Suppressor macrophage treated with lipopolysaccharide for 4 hours (primary cell): Measurements from ENCODE around the gene EIF4E2.
A peak's percentile ranks its signal among the peaks of the same experiment; 100 is the strongest.
"Not testable (repeated sequence)": the region's sequence is repeated elsewhere in the genome, so short reads cannot be mapped to it uniquely, and the experiment has no call there.

Source experiments
- DNase-seq: peaks from one replicate; pipeline ENCODE4 v3.0.0-alpha.2; 2020

Gene EIF4E2

DNA sequence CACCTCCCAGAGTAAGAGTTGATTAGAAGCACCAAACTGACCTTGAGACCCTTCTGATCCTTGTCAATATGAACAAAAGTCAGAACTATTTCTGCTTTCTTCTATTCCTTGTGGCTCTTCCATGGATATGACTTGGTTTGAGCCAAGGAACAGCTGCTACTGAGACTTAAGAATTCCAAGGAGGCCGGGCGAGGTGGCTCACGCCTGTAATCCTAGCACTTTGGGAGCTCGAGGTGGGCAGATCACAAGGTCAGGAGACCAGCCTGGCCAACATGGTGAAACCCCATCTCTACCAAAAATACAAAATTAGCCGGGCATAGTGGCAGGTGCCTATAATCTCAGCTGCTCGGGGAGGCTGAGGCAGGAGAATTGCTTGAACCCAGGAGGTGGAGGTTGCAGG lies 20.0 kb downstream of the EIF4E2 start:
- not testable (repeated sequence) for DNase-seq

- no peak for DNase-seq
Observed at GRCh38 chr2:232571026-232571474, 20.6 kb downstream of the EIF4E2 start.

DNA sequence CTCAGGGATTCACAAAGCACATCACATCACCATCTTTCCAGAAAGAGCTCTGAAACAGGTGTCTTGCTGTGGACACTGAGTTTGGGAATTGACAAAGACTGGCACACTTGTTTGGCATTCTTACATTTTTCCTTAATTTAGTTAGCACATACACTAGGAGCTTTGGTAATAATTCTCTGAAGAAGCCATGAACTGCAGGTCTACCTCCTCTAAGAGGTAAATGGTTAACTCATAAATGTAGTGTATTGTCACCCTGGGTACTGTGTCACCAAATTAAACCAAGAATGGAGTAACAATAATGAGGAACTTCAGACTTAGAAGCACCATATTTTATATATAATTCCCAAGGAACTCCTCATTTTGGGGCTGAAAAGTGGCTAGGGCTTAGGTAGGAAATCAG lies 22.6 kb downstream of the EIF4E2 start:
- no peak for DNase-seq

- DNase-seq: no peak
Observed at GRCh38 chr2:232573771-232574435, 23.4 kb downstream of the EIF4E2 start.

- no peak for DNase-seq
Observed at GRCh38 chr2:232574674-232575403, 24.4 kb downstream of the EIF4E2 start.

DNA sequence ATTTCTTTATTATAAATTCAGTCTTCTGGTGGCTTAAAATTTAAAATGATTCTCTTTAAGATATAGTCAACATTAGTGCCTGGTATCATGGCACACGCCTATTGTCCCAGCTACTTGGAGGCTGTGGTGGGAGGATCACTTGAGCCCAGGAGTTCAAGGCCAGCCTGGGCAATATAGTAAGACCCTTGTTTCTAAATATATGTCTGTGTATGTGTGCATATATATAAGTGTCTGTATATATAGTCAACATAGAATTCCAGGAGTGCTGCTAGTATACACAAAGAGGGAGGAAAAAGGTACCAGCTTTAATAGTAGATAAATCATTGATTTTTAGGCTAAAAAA lies 24.9 kb downstream of the EIF4E2 start:
- no peak for DNase-seq

DNA sequence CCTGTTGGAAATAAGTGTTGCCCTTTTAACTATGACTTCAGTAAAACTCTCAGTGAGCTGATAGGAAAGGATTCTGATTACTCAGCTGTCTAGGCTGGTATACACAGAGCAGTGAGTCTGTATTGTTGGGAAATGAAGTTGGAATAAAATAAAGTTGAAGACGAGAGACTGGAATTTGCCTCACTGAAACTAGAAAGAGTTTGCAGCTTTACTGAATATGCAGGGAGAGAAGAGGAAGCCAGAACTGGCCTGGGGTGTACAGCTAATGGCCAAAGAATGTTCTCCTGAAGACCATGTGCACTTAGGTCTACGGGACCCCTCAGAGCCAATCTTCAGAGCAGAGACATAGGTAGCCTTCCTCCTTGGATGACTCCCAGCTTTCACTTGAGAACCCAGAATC lies 26.5 kb downstream of the EIF4E2 start:
- DNase-seq: no peak

- no peak for DNase-seq
Observed at GRCh38 chr2:232577841-232578240, 27.4 kb downstream of the EIF4E2 start.

GRCh38 chr2:232578626-232579025 lies 28.1 kb downstream of the EIF4E2 start:
- no peak for DNase-seq

- no peak for DNase-seq
Observed at GRCh38 chr2:232580648-232580981, 30.1 kb downstream of the EIF4E2 start.

DNA sequence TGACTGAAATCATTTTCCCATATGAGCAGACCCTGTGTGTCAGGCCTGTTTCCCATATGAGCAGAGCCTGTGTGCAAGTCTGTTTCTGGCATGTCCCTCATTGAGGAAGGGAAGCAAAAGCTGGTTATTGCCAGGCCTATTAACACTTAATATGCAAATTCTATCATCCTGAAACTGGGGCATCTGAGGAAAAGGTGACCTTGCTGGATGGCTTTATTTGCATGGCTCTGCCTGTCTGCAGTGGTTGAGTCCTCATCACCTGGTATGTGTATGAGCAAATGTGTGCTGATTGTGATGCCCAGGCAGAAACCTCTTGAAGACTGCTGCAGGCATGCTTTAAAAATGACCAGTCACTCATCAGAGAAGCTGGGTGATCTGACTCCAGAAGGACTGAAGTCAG lies 31.2 kb downstream of the EIF4E2 start:
- DNase-seq: no peak

DNA sequence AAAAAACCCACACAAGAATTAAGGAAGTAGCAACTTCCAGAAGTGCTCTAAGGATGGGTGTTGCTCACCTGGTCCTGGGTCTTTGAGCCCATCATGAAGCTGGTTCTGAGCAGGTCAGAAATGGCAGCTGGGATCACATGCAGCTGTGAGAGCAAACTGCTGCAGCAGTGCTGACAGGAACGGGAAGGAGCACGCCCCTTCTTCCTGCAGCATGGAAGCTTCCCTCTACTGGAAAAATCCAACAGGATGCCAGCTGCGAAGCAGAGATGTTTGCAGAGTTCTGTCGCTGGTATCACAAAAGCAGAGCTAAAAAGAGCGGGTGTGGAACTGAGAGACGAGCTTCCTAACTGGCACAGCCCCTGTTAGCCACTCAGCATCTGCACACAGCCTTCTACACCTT lies 33.7 kb downstream of the EIF4E2 start:
- DNase-seq: no peak

DNA sequence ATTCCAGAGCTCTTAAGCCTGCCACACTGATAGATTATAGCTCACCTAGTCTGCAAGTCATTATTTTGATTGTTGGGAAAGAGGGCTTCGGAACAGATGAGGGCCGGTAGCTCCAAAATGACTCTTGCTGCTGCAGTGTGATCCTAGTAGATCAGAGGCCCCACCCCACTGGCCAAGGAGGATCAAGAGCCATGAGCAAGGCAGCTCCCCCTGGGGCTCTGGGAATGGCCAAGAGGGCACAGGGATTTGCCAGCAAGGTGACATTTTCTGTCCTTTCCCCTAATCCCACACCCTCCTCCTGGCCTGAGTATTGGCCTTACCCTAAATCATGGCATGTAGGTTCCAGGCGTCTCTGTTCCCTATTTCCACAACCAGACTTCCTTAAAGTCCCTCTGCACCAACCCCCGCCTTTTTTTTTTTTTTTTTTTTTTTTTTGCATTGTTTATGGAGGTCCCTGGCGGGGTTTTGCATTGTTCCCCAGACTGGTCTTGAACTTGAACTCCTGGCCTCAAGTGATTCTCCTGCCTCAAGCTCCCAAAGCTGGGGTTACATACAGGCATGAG lies 36.5 kb downstream of the EIF4E2 start:
- peak; percentile 19 for DNase-seq

DNA sequence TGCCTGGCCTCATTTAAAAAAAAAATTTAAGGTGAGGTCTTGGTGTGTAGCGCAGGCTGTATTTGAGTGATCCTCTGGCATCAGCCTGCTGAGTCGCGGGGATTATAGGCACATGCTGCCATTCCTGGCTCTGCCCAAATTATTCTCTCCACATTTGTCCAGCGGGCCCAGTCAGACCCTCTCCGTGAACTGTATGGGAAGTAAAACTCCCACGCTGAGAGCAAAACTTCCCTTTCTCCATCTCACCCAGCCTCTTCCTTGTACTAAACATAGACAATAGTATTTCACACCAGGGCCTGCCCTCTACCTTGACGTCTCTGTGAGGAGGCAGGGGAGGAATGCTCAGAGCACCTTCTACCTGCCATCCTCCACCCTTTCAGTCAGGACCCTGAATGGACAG lies 37.0 kb downstream of the EIF4E2 start:
- peak; percentile 57 for DNase-seq

GRCh38 chr2:232588031-232588430 lies 37.5 kb downstream of the EIF4E2 start:
- DNase-seq: no peak

DNA sequence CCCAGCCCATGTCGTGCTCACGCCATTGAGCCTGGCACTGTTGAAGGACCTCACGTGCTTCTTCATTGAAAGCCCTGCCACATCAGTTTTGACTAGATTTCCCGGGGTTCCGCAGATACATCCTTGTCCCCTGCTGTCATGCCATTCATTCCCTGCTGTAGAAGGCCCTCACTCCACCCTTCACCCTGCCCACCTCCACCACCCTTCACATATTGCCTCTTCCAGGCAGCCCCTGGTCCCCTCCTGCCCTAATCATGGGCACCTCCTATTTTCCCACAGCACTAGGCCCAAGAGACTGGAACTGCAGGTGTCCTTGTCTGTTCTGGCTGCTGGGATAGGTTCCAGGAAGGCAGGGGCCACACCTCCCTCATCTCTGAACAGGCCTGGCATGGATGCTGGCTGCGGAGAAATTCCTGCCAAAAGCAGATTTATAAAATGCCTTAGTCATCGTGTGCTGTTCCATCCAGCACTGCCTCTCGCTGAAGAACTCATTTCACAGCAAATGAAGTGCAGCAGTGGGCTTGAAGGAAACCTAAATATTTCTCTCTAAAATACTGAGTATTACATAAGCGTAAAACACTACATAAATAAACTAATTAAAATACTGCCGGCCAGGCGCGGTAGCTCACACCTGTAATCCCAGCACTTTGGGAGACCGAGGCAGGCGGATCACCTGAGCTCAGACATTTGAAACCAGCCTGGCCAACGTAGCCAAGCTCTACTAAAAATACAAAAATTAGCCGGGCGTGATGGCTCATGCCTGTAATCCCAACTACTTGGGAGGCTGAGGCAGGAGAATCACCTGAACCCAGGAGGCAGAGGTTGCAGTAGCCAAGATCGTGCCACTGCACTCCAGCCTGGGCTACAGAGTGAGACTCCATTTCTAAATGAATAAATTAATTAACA lies 38.4 kb downstream of the EIF4E2 start:
- DNase-seq: no peak

DNA sequence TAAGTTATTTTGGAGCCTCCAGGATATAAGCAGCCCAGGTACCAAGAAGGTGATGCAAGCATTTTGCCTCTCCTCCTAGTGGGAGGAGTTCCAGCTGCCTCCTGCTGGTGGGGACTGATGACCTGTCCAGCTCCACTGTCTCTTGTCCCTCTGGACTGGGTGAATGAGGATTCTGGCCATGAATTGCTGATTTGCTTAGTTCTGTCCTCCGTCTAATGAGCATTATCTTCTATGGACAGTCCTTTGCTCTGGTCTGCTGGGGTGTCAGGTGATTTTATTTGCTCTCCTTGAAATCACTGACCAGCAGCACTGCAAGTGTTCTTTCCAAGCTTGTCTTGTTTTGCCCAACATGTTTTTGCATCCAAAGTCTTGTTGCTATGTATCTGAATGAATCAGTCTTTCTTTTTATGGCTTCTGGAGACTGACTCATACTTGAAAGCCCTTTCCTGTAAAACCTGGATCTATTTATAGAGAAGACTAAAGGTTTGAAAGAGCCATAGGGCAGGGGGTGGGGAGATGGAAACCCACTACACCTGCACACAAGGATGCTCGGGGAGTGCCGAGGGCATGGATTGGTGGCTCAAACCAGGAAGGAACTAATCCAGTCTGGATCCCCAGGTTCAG lies 42.4 kb downstream of the EIF4E2 start:
- no peak for DNase-seq

GRCh38 chr2:232593982-232594381 lies 43.5 kb downstream of the EIF4E2 start:
- no peak for DNase-seq

DNA sequence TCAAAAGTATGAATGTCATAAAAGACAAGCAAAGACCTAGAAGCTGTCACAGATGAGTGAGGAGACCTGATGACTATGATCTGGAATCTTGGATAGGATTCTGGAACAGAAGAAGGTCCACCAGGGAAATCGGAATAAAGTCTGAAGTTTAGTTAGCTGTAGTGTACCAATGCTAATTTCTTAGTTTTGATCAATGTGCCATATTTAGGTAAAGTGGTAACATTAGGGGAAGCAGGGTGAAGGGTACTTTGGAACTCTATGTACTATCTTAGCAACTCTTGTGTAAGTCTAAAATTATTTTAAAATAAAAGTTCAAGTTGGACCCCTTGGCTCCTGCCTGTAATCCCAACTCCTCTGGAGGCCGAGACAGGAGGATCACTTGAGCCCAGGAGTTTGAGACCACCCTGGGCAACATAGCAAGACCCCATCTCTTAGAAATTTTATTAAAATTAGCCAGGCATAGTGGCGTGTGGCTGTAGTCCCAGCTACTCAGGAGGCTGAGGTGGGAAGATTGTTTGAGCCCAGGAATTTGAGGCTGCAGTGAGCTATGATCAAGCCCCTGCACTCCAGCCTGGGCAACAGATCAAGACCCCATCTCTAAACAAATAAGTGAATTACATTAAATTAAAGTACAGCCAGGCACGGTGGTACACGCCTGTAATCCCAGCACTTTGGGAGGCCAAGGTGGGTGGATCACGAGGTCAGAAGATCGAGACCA lies 47.0 kb downstream of the EIF4E2 start:
- no peak for DNase-seq

GRCh38 chr2:232598293-232598692 lies 47.8 kb downstream of the EIF4E2 start:
- no peak for DNase-seq

GRCh38 chr2:232600053-232600773 lies 49.7 kb downstream of the EIF4E2 start:
- no peak for DNase-seq

DNA sequence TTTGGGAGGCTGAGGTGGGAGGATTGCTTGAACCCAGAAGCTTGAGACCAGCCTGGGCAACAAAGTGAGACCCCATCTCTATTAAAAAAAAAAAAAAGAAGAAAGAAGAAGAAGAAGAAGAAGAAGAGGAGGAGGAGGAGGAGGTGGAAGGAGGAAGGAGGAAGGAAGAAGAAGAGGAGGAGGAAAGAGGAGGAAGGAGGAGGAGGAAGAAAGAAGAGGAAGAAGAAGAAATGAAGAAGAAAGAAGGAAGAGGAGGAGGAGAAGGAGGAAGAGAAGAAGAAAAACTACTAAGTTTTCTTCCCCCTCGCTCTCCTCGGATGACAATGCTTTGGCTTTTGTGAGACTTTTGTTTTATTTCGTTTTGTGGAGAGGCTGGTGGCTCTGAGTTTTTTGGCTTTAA lies 52.8 kb downstream of the EIF4E2 start:
- DNase-seq: no peak
